ENCODE data around the gene VENTX.

VENTX gene

GRCh38 chr10:133209117-133209516, 28.5 kb upstream of the VENTX start:
- Histone ChIP-seq H3K4me3 (ENCODE audit: low read length) (no peak overlapping the region), H3K9me3 (ENCODE audit: control insufficient read depth, insufficient read depth, low read length) (peaks cover 18% of the 10 kb centered on the region), H3K4me2 (ENCODE audit: low read length) (no peak overlapping the region), H3K9me2 (replicated peaks; ENCODE audit: control insufficient read depth, low read length) (no peaks in the 10 kb centered on the region), H3K27me3 (ENCODE audit: control insufficient read depth, low read length) (no peaks in the 10 kb centered on the region), H3K4me1 (ENCODE audit: control insufficient read depth, low read length) (no peaks in the 10 kb centered on the region), H3K79me2 (ENCODE audit: control insufficient read depth, low read length) (no peaks in the 10 kb centered on the region), H3K36me3 (ENCODE audit: control insufficient read depth, low read length) (no peaks in the 10 kb centered on the region), H3F3A (ENCODE audit: control insufficient read depth, insufficient read depth) (no peaks in the 10 kb centered on the region), H3K27ac (ENCODE audit: low read depth, low read length) (no peak overlapping the region), H4K20me1 (ENCODE audit: control insufficient read depth, insufficient read depth, low read depth, low read length) (no peaks in the 10 kb centered on the region)
- TF ChIP-seq EZH2phosphoT487 (IDR thresholded peaks at IDR 0.05; ENCODE audit: borderline replicate concordance, low read length) (no peak), CTCF (IDR thresholded peaks at IDR 0.05; ENCODE audit: low read depth, low read length, poor library complexity, severe bottlenecking) (no peak)

GRCh38 chr10:133209641-133210040, 28.0 kb upstream of the VENTX start:
- no peaks in the 10 kb centered on the region for H3K27me3 ChIP-seq (ENCODE audit: control insufficient read depth, low read length)
- H3K9me2 ChIP-seq (replicated peaks; ENCODE audit: control insufficient read depth, low read length), result no peaks in the 10 kb centered on the region
- H3K4me1 ChIP-seq (ENCODE audit: control insufficient read depth, low read length), result no peaks in the 10 kb centered on the region
- no peak for TF ChIP-seq EZH2phosphoT487 (IDR thresholded peaks at IDR 0.05; ENCODE audit: borderline replicate concordance, low read length)
- TF ChIP-seq CTCF (IDR thresholded peaks at IDR 0.05; ENCODE audit: low read depth, low read length, poor library complexity, severe bottlenecking), result no peak
- H3F3A ChIP-seq (ENCODE audit: control insufficient read depth, insufficient read depth), result no peaks in the 10 kb centered on the region
- no peaks in the 10 kb centered on the region for H3K36me3 ChIP-seq (ENCODE audit: control insufficient read depth, low read length)
- no peak overlapping the region for H3K4me2 ChIP-seq (ENCODE audit: low read length)
- no peak overlapping the region for H3K4me3 ChIP-seq (ENCODE audit: low read length)
- no peak overlapping the region for H3K27ac ChIP-seq (ENCODE audit: low read depth, low read length)
- peaks cover 18% of the 10 kb centered on the region for H3K9me3 ChIP-seq (ENCODE audit: control insufficient read depth, insufficient read depth, low read length)
- no peaks in the 10 kb centered on the region for H4K20me1 ChIP-seq (ENCODE audit: control insufficient read depth, insufficient read depth, low read depth, low read length)
- H3K79me2 ChIP-seq (ENCODE audit: control insufficient read depth, low read length), result no peaks in the 10 kb centered on the region

GRCh38 chr10:133210398-133211140, 27.1 kb upstream of the VENTX start:
- Histone ChIP-seq H3K79me2 (ENCODE audit: control insufficient read depth, low read length) (no peaks in the 10 kb centered on the region), H3K36me3 (ENCODE audit: control insufficient read depth, low read length) (no peaks in the 10 kb centered on the region), H3K27ac (ENCODE audit: low read depth, low read length) (no peak overlapping the region), H3K4me3 (ENCODE audit: low read length) (no peak overlapping the region), H3F3A (ENCODE audit: control insufficient read depth, insufficient read depth) (no peaks in the 10 kb centered on the region), H3K4me2 (ENCODE audit: low read length) (no peak overlapping the region), H3K27me3 (ENCODE audit: control insufficient read depth, low read length) (no peaks in the 10 kb centered on the region), H4K20me1 (ENCODE audit: control insufficient read depth, insufficient read depth, low read depth, low read length) (no peaks in the 10 kb centered on the region), H3K4me1 (ENCODE audit: control insufficient read depth, low read length) (no peaks in the 10 kb centered on the region), H3K9me3 (ENCODE audit: control insufficient read depth, insufficient read depth, low read length) (peaks cover 18% of the 10 kb centered on the region), H3K9me2 (replicated peaks; ENCODE audit: control insufficient read depth, low read length) (no peaks in the 10 kb centered on the region)
- TF ChIP-seq CTCF (IDR thresholded peaks at IDR 0.05; ENCODE audit: low read depth, low read length, poor library complexity, severe bottlenecking), result no peak
- no peak for TF ChIP-seq EZH2phosphoT487 (IDR thresholded peaks at IDR 0.05; ENCODE audit: borderline replicate concordance, low read length)

Data from DOHH2 (cell line).